HepG2 (cell line): ENCODE data around the gene MYL11. TPM values are rescaled to one million over a fixed set of nuclear protein-coding genes. Genes with fewer than 3 reads are reported as not detected.

Experiments
- ARNTL ChIP-seq: sonication (generic); formaldehyde crosslinking; IDR thresholded peaks from 2 replicates; pipeline ENCODE4 v1.4.0; 2020; ENCODE audit warnings: mild to moderate bottlenecking, missing genetic modification reagents
- CENPX ChIP-seq: sonication (generic); formaldehyde crosslinking; IDR thresholded peaks from 2 replicates; pipeline ENCODE4 v1.9.0; 2021; ENCODE audit warnings: mild to moderate bottlenecking, missing genetic modification reagents, moderate library complexity
- GABPA ChIP-seq, 2 experiments: IDR thresholded peaks; 2 replicates each; pipeline ENCODE4 v1.6.1; 2011 to 2016; ENCODE audit warnings: low read depth in 2 of 2, low read length in 1 of 2, missing biosample characterization in 1 of 2, missing genetic modification characterization in 1 of 2
- MIER3 ChIP-seq: IDR thresholded peaks from 2 replicates; pipeline ENCODE4 v1.6.1; 2016; ENCODE audit warnings: missing compliant biosample characterization, borderline replicate concordance
- MTF2 ChIP-seq: sonication (generic); formaldehyde crosslinking; IDR thresholded peaks from 2 replicates; pipeline ENCODE4 v1.5.0; 2020; ENCODE audit warnings: missing genetic modification reagents, borderline replicate concordance
- REXO4 ChIP-seq: sonication (generic); formaldehyde crosslinking; IDR thresholded peaks from 2 replicates; pipeline ENCODE4 v1.8.0; 2022; ENCODE audit warnings: missing genetic modification reagents, mild to moderate bottlenecking, borderline replicate concordance
- TEF ChIP-seq: sonication (generic); formaldehyde crosslinking; IDR thresholded peaks from 2 replicates; pipeline ENCODE4 v1.5.0; 2020; ENCODE audit warnings: missing genetic modification reagents
- ZBED4 ChIP-seq: sonication (generic); formaldehyde crosslinking; IDR thresholded peaks from 2 replicates; pipeline ENCODE4 v1.4.0; 2020; ENCODE audit warnings: missing genetic modification reagents, borderline replicate concordance
- ZNF331 ChIP-seq: sonication (generic); formaldehyde crosslinking; IDR thresholded peaks from 2 replicates; pipeline ENCODE4 v1.4.0; 2020; ENCODE audit warnings: missing genetic modification reagents
- ZNF343 ChIP-seq: sonication (generic); formaldehyde crosslinking; IDR thresholded peaks from 2 replicates; pipeline ENCODE4 v1.4.0; 2020; ENCODE audit warnings: mild to moderate bottlenecking, missing genetic modification reagents
- ZNF354B ChIP-seq: sonication (generic); formaldehyde crosslinking; IDR thresholded peaks from 2 replicates; pipeline ENCODE4 v1.8.0; 2022; ENCODE audit warnings: mild to moderate bottlenecking, missing genetic modification reagents
- ZNF546 ChIP-seq: sonication (generic); formaldehyde crosslinking; conservative IDR thresholded peaks from 2 replicates; pipeline ENCODE4 v1.8.1; 2023; ENCODE audit warnings: mild to moderate bottlenecking, missing genetic modification reagents
- ZNF556 ChIP-seq: sonication (generic); formaldehyde crosslinking; IDR thresholded peaks from 2 replicates; pipeline ENCODE4 v1.4.0; 2020; ENCODE audit warnings: mild to moderate bottlenecking, missing genetic modification reagents, borderline replicate concordance
- ZNF776 ChIP-seq: sonication (generic); formaldehyde crosslinking; IDR thresholded peaks from 2 replicates; pipeline ENCODE4 v1.4.0; 2020; ENCODE audit warnings: mild to moderate bottlenecking, missing genetic modification reagents
- ZNF878 ChIP-seq: sonication (generic); formaldehyde crosslinking; IDR thresholded peaks from 2 replicates; pipeline ENCODE4 v1.8.1; 2023; ENCODE audit warnings: mild to moderate bottlenecking, missing genetic modification reagents, moderate library complexity
- polyA plus RNA-seq, 8 experiments: library from polyadenylated mRNA; depleted of rRNA in 3 of 8; stranded (reverse) in 7 of 8; unstranded in 1 of 8; fragments of >200 nt; fragmentation: Illumina TruSeq in 4 of 8; extraction: Trizol in 4 of 8; gene quantifications; 2 replicates each; pipeline versions ENCODE4 v1.2.1 to v1.2.3, GENCODE V29; 2011 to 2016; ENCODE audit warnings: low read depth in 4 of 8, missing spikeins in 1 of 8, mixed read lengths in 1 of 8; ENCODE audit not compliant: insufficient read depth in 1 of 8
- total RNA-seq, 5 experiments: library from RNA; depleted of rRNA; stranded (reverse); fragments of >200 nt; fragmentation: Illumina TruSeq; extraction: Trizol; gene quantifications; 2 replicates each; pipeline ENCODE4 v1.2.3, GENCODE V29; 2016; ENCODE audit warnings: low read depth in 1 of 5
- TF ChIP-seq, protein P1 (sequence below): fragments of 450-650 bp; IDR thresholded peaks from 2 replicates; pipeline ENCODE4 v1.6.1; 2017
- TF ChIP-seq, protein P2 (sequence below): sonication (generic); formaldehyde crosslinking; IDR thresholded peaks from 2 replicates; pipeline ENCODE4 v1.8.1; 2022; ENCODE audit warnings: mild to moderate bottlenecking, missing genetic modification reagents
- TF ChIP-seq, protein P3 (sequence below): sonication (generic); formaldehyde crosslinking; IDR thresholded peaks from 2 replicates; pipeline ENCODE4 v1.4.0; 2020; ENCODE audit warnings: mild to moderate bottlenecking, missing genetic modification reagents
- TF ChIP-seq, protein P4 (sequence below): sonication (generic); formaldehyde crosslinking; IDR thresholded peaks from 2 replicates; pipeline ENCODE4 v1.4.0; 2020; ENCODE audit warnings: missing genetic modification reagents, low read depth, mild to moderate bottlenecking, borderline replicate concordance

MYL11 gene
- total and polyA plus RNA-seq, 2 of the 13 experiments (the other 11 are each of a cell fraction or from before 2014, with no cell fraction given), result not detected

DNA sequence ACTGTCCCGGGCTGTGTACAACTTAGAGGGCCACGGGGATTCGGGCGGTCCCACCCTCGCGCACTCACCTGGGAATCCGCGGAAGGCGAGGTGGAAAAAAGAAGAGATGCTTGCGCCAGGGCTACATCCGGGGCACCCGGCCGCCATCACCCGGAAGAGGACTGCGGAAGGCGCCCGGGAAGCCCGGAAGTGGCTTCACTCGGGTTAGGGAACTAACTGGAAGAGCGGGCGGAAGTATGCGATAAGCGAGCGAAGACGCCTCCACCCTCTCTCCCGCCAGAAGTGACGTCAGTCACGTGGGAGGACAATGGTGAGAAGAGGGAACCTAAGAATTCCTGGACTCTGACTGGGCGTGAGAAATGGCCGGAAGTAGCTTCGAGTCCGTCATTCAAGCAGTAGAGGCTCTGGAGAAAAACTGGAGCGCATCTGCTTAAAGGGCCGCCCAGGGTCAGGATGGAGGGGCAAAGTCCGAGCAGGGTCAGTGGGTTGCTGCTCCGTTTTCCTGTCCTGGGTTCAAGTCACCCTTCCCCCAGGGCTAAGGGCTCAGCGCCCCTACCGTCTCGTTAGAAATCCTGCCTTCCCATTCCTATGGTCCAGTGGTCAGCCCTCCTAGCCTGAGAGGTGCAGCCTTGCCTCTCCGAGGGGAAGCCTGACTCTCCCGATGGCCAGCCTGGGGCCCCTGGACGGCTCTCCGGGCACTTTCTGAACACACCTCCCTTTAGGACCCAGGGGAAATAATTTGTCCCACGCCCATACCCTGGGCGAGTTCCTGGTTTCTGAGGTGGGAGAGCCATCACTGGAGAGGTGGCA is 19.3 kb upstream of the MYL11 start, which contains the start of gene CD2BP2 (continued):
- TF ChIP-seq REXO4 (CRISPR knock-in tag) (no peak), ZBED4 (CRISPR knock-in tag) (peak; percentile 60), ARNTL (peak; percentile 96), TEF (CRISPR knock-in tag) (peak; percentile 64; the same call in 1 of the 2 replicates), ZNF343 (CRISPR knock-in tag) (no peak; the same call in 1 of the 2 replicates), ZNF546 (CRISPR knock-in tag) (0 out of 2 replicates have a peak, but pooled peaks have one; percentile 12), ZNF354B (CRISPR knock-in tag) (no peak), ZNF776 (no peak; the same call in 1 of the 2 replicates), MIER3 (0 out of 2 replicates have a peak, but pooled peaks have one; percentile 41), MTF2 (CRISPR knock-in tag) (peak; percentile 96), ZNF331 (CRISPR knock-in tag) (no peak; the same call in 1 of the 2 replicates), CENPX (CRISPR knock-in tag) (no peak), ZNF878 (CRISPR knock-in tag) (no peak; the same call in none of the 2 replicates), GABPA (IDR thresholded peaks at IDR 0.05; ENCODE audit: low read depth, low read length) (peak; percentile 96), GABPA (CRISPR knock-in tag; IDR thresholded peaks at IDR 0.05; ENCODE audit: low read depth) (peak; percentile 98), ZNF556 (CRISPR knock-in tag) (peak; percentile 84; the same call in 1 of the 2 replicates)
- TF ChIP-seq, protein P1, sequence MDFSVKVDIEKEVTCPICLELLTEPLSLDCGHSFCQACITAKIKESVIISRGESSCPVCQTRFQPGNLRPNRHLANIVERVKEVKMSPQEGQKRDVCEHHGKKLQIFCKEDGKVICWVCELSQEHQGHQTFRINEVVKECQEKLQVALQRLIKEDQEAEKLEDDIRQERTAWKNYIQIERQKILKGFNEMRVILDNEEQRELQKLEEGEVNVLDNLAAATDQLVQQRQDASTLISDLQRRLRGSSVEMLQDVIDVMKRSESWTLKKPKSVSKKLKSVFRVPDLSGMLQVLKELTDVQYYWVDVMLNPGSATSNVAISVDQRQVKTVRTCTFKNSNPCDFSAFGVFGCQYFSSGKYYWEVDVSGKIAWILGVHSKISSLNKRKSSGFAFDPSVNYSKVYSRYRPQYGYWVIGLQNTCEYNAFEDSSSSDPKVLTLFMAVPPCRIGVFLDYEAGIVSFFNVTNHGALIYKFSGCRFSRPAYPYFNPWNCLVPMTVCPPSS, result no peak
- TF ChIP-seq, protein P2, sequence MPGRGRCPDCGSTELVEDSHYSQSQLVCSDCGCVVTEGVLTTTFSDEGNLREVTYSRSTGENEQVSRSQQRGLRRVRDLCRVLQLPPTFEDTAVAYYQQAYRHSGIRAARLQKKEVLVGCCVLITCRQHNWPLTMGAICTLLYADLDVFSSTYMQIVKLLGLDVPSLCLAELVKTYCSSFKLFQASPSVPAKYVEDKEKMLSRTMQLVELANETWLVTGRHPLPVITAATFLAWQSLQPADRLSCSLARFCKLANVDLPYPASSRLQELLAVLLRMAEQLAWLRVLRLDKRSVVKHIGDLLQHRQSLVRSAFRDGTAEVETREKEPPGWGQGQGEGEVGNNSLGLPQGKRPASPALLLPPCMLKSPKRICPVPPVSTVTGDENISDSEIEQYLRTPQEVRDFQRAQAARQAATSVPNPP (CRISPR knock-in tag), result peak; percentile 95
- TF ChIP-seq, protein P3, sequence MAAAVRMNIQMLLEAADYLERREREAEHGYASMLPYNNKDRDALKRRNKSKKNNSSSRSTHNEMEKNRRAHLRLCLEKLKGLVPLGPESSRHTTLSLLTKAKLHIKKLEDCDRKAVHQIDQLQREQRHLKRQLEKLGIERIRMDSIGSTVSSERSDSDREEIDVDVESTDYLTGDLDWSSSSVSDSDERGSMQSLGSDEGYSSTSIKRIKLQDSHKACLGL (CRISPR knock-in tag), result no peak; the same call in 1 of the 2 replicates
- TF ChIP-seq, protein P4, sequence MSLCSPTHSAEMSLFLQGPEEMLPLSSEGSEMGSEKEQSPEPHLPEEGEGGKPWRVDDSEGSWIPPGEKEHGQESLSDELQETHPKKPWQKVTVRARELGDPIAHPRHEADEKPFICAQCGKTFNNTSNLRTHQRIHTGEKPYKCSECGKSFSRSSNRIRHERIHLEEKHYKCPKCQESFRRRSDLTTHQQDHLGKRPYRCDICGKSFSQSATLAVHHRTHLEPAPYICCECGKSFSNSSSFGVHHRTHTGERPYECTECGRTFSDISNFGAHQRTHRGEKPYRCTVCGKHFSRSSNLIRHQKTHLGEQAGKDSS, result peak; percentile 58; the same call in 1 of the 2 replicates
